Glomerular visceral epithelial cell (primary cell): Measurements from ENCODE around the gene CCDC13.
A peak's percentile ranks its signal among the peaks of the same experiment; 100 is the strongest.

Source experiments
- DNase-seq: peaks from one replicate; pipeline ENCODE4 v3.0.0-alpha.2; 2016; ENCODE audit errors: extremely low spot score

The CCDC13 gene

GRCh38 chr3:42800251-42800650, 27.2 kb upstream of the CCDC13 start:
- no peak for DNase-seq

DNA sequence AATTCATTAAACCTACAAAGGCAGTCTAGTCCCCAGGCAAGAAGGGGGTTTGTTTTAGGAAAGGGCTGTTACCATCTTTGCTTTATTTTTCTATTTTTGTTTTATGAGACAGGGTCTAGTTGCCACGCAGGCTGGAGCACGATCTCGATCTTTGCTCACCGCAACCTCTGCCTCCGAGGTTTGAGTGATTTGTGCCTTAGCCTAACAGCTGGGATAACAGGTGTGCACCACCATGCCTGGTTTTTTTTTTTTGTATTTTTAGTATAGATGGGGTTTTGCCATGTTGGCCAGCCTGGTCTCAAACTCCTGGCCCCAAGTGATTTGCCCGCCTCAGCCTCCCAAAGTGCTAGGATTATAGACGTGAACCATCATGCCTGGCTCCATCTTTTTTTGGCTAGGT, 26.3 kb upstream of the CCDC13 start:
- no peak for DNase-seq

- no peak for DNase-seq
Observed at GRCh38 chr3:42796332-42796885, 23.4 kb upstream of the CCDC13 start.

- no peak for DNase-seq
Observed at GRCh38 chr3:42795621-42796181, 22.6 kb upstream of the CCDC13 start.

DNA sequence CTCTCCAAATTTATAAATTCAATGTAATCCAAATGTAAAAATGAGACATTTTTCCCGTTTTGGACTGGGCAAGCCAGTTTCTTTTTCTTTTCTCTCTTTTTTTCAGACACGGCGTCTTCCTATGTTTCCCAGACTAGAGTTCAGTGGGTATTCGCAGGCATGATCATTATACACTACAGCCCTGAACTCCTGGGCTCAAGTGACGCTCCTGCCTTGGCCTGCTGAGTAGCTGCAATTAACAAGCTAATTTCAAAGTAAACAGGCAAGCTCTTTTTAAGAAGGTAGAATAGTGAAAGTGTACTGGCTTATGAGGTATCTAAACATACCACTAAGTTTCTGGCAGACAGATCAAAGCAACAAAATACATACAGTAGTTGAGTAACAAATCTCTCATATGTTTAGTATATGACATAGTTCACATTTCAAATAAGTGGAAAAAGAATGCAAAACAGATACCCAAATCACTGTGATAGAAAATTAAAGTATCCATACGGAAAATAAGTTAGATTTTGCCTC, 17.7 kb upstream of the CCDC13 start:
- no peak for DNase-seq

- DNase-seq = no peak
Observed at GRCh38 chr3:42786631-42787030, 13.6 kb upstream of the CCDC13 start.

DNA sequence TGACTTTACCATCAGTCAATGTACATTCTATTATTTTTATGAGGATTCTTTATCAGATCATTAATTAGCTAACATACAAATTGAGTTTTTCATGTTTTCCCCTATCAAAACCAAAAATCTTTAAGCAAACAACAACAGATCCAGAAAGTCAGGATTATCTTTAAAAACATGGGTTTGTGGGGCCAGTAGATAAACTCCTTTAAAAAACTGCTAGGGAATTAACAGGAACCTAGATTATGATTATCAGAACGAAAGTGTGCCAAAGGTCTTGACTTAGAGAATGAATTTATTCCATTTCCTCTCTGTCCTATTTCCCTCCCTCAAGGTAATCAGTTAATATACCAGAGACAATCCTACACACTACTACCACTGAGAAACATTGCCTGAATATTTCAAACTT, 13.2 kb upstream of the CCDC13 start:
- no peak for DNase-seq

DNA sequence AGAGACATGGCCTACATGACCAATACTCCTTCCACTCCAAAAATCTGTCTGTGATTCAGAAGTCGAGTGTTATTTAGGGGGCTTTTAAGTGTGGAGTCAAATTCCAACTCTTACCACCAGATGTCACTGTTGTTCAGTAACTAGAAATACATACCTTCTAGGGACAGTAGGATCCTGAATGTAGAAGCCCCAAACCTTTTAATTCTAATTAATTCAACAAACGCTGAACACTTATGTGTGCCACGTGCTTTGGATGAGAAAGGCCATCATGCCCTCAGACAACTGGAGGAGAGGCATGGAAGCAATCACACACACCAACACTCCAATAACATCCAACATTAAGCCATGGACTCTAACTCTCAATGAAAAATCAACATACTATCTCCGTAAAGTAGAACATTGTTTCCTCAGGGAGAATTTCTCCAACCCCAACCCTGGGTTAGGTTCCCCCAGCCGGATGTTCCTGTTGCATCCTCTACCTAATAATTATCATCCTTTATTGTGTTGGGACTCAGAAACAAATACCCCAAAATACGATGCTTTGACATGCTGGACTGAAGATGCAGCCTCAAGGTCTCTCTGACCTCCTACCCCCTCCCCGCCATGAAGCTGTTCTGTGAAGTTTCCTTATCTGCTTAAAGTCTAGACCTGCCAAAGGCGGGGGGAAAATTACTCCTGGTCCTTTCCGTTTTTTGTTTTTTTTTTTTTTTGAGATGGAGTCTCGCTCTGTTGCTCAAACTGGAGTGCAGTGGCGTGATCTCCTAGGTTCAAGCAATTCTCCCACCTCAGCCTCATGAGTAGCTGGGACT, 8.0 kb upstream of the CCDC13 start:
- peak; percentile 67 for DNase-seq

- DNase-seq = no peak
Observed at GRCh38 chr3:42780398-42780797, 7.3 kb upstream of the CCDC13 start.

- DNase-seq = no peak
Observed at GRCh38 chr3:42778644-42779043, 5.6 kb upstream of the CCDC13 start.

DNA sequence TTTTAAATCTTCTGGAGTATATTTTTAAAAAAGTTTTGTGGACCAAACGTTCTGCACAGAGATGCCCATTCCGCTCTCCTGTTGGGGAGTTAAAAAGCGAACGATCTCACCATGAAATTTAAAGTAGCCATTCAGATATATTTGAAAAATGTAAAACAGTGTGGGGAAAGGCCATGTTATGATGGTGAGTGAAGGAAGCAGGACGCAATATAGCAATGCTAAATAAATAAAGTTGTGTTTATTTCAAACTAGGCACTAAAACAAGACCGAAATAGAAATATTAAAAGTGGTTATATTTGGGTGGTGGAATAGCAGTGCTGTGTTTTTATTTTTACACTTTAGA, 327 bp upstream of the CCDC13 start:
- DNase-seq = no peak

DNA sequence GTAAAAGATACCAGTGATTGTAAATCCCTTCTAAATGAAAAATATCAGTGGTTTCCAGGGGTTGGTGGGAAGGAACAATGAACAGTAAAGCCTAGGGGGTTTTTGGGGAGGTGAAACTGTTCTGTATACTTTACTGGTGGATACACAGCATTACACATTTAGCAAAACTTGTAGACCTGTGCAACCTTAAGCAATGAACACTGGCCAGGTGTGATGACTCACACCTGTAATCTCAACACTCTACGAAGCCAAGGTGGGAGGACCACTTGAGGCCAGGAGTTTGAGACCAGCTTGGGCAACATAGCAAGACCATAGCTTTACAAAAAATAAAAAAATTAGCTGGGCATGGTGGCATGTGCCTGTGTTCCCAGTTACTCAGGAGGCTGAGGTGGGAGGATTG, 1.8 kb downstream of the CCDC13 start:
- DNase-seq = no peak

- no peak for DNase-seq
Observed at GRCh38 chr3:42769477-42770131, 3.4 kb downstream of the CCDC13 start.

DNA sequence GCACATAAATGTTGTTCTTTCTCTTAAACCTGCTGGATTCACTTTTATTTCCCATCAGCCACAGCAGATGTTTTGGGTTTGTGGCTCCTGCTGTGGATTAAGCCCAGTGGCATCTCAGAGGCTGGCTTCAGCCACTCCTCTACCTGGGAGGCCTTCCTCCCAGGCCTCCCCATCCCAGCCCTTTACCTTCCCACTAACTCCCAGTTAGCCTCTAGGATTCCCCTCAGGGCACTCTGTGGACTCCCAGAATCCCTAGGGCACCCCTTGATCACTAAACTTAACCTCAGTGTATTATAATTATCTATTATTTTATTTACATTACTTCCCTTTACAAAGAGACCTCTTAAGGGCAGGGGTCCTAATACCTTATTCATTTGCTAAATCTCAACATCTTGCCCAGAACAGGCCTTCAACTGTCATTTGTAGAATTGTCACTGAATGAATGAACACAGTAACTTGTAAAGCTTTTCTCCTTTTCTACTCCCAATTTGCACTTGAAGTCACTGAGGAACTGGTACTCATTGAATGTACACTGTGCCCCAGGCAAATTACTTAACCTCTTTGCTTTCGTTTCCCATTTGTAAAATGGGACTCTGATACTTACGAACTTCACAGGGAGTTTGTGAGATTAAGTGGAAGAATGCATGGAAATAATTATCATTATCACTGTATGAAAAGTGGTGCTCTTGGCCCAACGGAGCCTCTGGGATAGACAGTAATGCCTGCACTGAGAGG, 8.3 kb downstream of the CCDC13 start:
- DNase-seq = no peak

- no peak for DNase-seq
Observed at GRCh38 chr3:42764115-42764514, 8.9 kb downstream of the CCDC13 start.

GRCh38 chr3:42763021-42763420, 10.0 kb downstream of the CCDC13 start:
- no peak for DNase-seq

GRCh38 chr3:42762046-42762724, 10.9 kb downstream of the CCDC13 start:
- no peak for DNase-seq

DNA sequence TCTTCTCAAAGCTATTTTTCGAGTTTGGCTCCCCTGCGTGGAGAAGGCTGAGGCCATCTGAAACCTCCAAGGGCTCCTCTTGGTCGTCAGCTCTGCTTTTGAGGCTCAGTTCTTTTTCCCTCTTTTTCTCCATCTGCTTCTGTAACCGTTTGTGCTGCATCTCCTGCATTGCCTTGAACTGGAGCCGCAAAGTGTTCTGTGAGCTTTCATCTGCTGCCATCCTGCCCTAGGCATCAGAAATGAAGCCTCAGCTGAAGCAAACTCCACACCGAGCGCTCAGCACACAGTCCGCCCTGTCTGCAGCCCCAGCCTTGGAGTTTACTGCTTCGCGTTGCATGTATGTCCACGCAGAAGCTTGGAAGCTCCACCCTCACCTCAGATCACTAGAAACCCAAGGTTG, 14.9 kb downstream of the CCDC13 start:
- no peak for DNase-seq

- DNase-seq = no peak
Observed at GRCh38 chr3:42756681-42757213, 16.3 kb downstream of the CCDC13 start.

- DNase-seq = peak; percentile 15
Observed at GRCh38 chr3:42755681-42756578, 17.1 kb downstream of the CCDC13 start.
